Chondrocyte (in vitro differentiated cells): ENCODE data around the gene PAXIP1. TPM values are rescaled to one million over a fixed set of nuclear protein-coding genes. Genes with fewer than 3 reads are reported as not detected.

Experiments used
- DNase-seq: peaks from one replicate; pipeline ENCODE4 v3.0.0; 2021; ENCODE audit warnings: mixed read lengths, low spot score
- H3K27ac Mint-ChIP-seq: one replicate; pipeline ENCODE4 v1.8.0; 2021; ENCODE audit warnings: mild to moderate bottlenecking, moderate library complexity, mixed read lengths; ENCODE audit not compliant: unreplicated experiment
- H3K27me3 Mint-ChIP-seq: 2 replicates; pipeline ENCODE4 v1.8.0; 2021; ENCODE audit warnings: low read depth, mixed read lengths
- H3K36me3 Mint-ChIP-seq: 2 replicates; pipeline ENCODE4 v1.8.0; 2021; ENCODE audit warnings: low read depth, mixed read lengths
- H3K4me1 Mint-ChIP-seq: 2 replicates; pipeline ENCODE4 v1.8.0; 2021; ENCODE audit warnings: low read depth, mild to moderate bottlenecking, mixed read lengths
- H3K4me3 Mint-ChIP-seq: one replicate; pipeline ENCODE4 v1.8.0; 2021; ENCODE audit warnings: mild to moderate bottlenecking, moderate library complexity, mixed read lengths; ENCODE audit not compliant: unreplicated experiment
- H3K9me3 Mint-ChIP-seq: 2 replicates; pipeline ENCODE4 v1.8.0; 2021; ENCODE audit warnings: low read depth, mixed read lengths
- total RNA-seq: library from RNA; stranded (reverse); gene quantifications from 3 replicates; pipeline ENCODE4 v1.2.1, GENCODE V29; 2021
- TF ChIP-seq, protein P1 (sequence below): fragments of 200-600 bp; sonication (generic); IDR thresholded peaks from 2 replicates; pipeline ENCODE4 v1.5.0; 2021; ENCODE audit warnings: antibody characterized with exemption, mild to moderate bottlenecking, moderate library complexity

Gene PAXIP1
- total RNA-seq, 1 donor from 2014 or later: 8.9 TPM

DNA sequence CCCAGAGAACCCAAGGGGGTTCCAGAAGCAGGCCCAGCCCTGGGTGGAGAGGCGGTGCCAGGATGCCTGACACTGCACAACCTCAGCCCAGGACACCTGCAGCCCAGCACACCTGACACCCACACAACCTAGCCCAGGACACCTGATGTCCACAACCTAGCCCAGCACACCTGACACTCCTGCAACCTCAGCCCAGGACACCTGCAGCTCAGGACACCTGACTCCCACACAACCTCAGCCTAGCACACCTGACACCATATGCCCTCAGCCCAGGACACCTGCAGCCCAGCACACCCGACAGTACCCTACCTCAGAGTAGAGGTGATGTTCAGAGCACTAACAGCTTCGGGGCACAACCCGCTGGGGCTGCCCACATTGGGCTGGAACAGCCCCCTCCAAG lies 87.3 kb downstream of the PAXIP1 start:
- no peaks in the 10 kb centered on the region for H3K4me1 Mint-ChIP-seq
- peaks cover 9% of the 10 kb centered on the region for H3K9me3 Mint-ChIP-seq
- H3K27ac Mint-ChIP-seq: no peak overlapping the region
- peak; percentile 79 for DNase-seq
- peaks cover 5% of the 10 kb centered on the region for H3K27me3 Mint-ChIP-seq
- TF ChIP-seq, protein P1, sequence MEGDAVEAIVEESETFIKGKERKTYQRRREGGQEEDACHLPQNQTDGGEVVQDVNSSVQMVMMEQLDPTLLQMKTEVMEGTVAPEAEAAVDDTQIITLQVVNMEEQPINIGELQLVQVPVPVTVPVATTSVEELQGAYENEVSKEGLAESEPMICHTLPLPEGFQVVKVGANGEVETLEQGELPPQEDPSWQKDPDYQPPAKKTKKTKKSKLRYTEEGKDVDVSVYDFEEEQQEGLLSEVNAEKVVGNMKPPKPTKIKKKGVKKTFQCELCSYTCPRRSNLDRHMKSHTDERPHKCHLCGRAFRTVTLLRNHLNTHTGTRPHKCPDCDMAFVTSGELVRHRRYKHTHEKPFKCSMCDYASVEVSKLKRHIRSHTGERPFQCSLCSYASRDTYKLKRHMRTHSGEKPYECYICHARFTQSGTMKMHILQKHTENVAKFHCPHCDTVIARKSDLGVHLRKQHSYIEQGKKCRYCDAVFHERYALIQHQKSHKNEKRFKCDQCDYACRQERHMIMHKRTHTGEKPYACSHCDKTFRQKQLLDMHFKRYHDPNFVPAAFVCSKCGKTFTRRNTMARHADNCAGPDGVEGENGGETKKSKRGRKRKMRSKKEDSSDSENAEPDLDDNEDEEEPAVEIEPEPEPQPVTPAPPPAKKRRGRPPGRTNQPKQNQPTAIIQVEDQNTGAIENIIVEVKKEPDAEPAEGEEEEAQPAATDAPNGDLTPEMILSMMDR: no peak
- H3K36me3 Mint-ChIP-seq: no peaks in the 10 kb centered on the region
- no peak overlapping the region for H3K4me3 Mint-ChIP-seq

DNA sequence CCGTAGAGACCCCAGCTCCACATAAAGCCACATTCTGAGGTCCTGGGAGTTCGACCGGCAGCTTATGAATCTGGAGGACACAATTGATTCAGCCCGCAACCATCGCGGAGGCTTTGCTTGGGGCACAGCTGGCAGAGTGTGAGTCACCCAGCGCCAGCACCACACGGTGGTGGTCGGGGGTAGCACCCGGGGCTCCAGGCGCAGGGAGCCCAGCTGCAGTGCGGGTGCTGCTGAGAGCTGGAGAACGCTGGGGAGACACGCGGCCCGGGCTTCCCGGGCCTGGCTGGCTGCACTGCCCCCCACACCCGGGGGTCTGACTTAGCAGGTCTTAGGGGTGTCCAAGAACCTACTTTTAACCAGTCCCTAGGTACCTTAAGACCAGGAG lies 87.9 kb downstream of the PAXIP1 start:
- peak; percentile 84 for DNase-seq
- Mint-ChIP-seq H3K4me3 (no peak overlapping the region), H3K27me3 (peaks cover 5% of the 10 kb centered on the region), H3K27ac (no peak overlapping the region), H3K36me3 (no peaks in the 10 kb centered on the region), H3K4me1 (no peaks in the 10 kb centered on the region), H3K9me3 (peaks cover 10% of the 10 kb centered on the region)
- TF ChIP-seq, protein P1: no peak

DNA sequence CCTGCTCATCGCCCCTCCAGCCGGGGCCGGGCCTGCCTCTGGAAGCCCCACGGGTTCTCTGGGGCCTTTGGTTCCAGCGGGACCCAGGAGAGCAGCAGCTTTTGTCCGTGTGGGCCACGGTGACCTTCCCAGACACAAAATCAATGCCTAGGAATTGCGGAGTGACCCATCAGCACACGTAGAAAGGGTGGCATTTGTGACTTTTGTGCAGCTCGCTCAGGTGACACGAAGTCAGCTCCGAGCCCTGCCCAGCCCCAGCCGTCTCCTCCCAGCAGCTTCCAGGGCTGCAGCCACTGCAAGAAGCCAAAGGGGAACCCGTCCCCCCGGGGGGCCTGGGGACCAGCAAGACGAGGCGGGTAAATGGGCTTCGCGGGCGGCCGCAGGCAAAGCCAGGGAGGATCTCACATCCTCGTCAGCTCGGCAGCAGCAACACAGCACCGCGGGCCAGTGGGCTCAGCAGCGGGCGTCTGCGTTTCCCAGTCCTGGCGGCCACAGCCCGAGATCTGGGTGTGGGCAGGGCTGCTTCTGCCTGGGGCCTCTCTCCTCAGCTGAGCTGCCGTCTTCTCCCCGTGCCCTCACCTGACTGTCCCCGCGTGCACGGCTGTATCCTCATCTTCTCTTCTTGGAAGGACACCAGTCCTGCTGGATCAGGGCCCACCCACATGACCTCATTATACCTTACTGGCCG lies 88.5 kb downstream of the PAXIP1 start:
- Mint-ChIP-seq H3K27ac (no peak overlapping the region), H3K9me3 (peaks cover 10% of the 10 kb centered on the region), H3K27me3 (peaks cover 4% of the 10 kb centered on the region), H3K4me1 (no peaks in the 10 kb centered on the region), H3K36me3 (no peaks in the 10 kb centered on the region), H3K4me3 (no peak overlapping the region)
- peak; percentile 94 for DNase-seq
- TF ChIP-seq, protein P1: no peak

DNA sequence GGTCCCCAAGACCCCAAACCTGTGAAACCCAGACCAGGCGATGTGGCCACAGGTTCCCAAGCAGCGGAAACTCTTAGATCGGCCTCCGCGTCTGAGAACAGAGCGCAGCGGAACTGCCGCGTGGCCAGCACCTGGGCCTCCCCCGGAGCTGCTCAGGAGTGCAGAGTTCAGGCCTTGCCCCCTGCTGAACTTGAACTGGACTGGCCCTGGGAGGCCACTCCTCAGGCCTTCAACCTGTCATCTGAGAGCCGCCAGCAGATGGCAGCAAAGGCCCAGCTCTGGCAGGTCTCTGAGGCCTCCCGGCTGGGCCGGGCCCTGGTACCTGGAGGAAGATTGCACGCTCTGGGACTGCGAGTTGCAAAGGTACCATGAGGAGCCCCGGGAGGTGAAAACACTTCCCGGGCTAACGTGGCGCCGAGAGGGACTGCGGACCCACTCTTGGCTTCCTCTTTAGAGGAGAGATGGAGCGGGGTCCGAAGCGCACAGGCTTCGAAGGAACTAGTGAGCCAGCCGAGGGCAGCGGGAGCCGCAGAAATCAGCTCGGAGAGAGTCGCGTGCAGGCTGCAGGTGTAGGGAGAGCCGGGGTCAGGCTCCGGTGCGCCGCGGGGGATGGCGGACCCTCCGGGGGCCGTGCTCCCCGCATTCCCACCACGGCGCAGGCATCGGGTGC lies 89.2 kb downstream of the PAXIP1 start:
- TF ChIP-seq, protein P1: peak; percentile 93
- H3K27ac Mint-ChIP-seq: no peak overlapping the region
- peak; percentile 93 for DNase-seq
- H3K4me1 Mint-ChIP-seq: no peaks in the 10 kb centered on the region
- peaks cover 4% of the 10 kb centered on the region for H3K27me3 Mint-ChIP-seq
- H3K36me3 Mint-ChIP-seq: no peaks in the 10 kb centered on the region
- peaks cover 10% of the 10 kb centered on the region for H3K9me3 Mint-ChIP-seq
- H3K4me3 Mint-ChIP-seq: no peak overlapping the region

DNA sequence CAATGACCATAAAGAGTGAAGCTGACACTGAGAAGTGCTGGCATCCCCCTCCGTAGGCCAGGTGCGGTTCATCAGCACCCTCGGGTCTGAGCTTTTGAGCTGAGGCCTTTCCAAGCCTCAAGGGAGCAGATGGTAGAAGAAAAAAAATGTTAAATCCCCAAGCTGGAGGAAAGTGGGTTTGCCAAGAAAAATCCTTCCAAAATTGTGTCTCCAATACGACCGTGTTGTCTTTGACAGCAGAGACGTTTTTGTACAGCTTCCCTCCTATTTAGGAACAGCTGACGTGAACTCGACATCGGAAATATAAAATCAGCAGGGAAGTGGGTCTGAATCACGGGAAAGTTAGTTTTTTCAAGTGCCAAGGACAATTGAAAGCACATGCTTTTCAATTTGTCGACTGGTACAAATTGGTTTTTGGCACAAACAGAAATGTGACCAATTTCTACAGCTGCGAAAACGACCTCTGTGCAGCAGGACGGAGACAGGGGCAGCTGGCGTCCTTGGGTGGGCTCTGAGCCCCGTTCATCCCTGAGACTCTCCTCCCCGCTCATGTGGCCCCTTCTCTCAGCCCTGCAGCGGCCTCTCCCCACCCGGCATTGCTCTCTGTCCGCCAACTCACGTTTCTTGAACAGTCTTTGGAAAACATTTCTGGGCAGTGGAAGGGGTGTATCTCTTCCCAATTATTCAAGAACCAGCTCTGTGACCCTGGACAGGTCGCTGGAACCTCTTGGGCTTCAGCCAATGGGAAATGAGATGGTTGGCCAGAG lies 89.9 kb downstream of the PAXIP1 start:
- TF ChIP-seq, protein P1: no peak
- H3K36me3 Mint-ChIP-seq: no peaks in the 10 kb centered on the region

More for the DNA sequence above, 89.9 kb downstream of the PAXIP1 start:
- Mint-ChIP-seq H3K27ac (no peak overlapping the region), H3K4me3 (no peak overlapping the region), H3K9me3 (peaks cover 10% of the 10 kb centered on the region), H3K27me3 (peaks cover 3% of the 10 kb centered on the region), H3K4me1 (no peaks in the 10 kb centered on the region)
- peak; percentile 60 for DNase-seq
